ENCODE data around the gene GMDS. TPM values are rescaled to one million over a fixed set of nuclear protein-coding genes. Genes with fewer than 3 reads are reported as not detected.

Gene GMDS
- total RNA-seq, 4 donors from 2014 or later, result 8.7 to 23.1 (median 18.4) TPM

- intact Hi-C loops (cut with DNase I; ENCODE audit: low total_unique reads), result no loop called here
- TF ChIP-seq CTCF (IDR thresholded peaks at IDR 0.05), result no peak
- TF ChIP-seq POLR2A (IDR thresholded peaks at IDR 0.05), result no peak
- no peak for DNase-seq (ENCODE audit: low spot score in 2 of 2)
- WGBS, 2 donors, result 87% methylated on average over 4 of the region's 4 CpGs
- H3K4me3 ChIP-seq (ENCODE audit: low read depth, poor library complexity, severe bottlenecking), result no peak overlapping the region
Measured at GRCh38 chr6:2186516-2186915, 58.9 kb downstream of the GMDS start.

DNA sequence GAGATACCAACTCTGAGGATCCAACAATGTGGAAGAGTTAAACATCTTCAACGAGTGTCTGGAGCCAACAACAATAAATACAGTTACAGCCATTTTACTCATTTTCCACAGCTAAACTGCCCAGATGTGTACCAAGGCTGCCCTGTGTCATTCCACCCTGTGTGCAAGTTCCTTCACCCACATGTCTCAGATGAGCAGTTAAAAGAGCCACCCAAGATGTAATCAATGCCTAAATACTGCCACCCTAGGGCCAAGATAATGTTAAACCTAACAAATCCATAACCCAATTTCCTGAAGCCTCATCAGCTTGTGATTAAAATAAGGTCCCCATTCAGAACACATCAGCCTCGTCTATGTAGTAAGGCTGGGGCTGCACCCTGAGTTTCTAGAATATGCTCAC is 59.9 kb downstream of the GMDS start:
- 78% methylated on average over 2 of the region's 2 CpGs for WGBS, 2 donors
- TF ChIP-seq POLR2A (IDR thresholded peaks at IDR 0.05) (no peak), CTCF (IDR thresholded peaks at IDR 0.05) (no peak)
- DNase-seq (ENCODE audit: low spot score in 2 of 2), result no peak
- H3K4me3 ChIP-seq (ENCODE audit: low read depth, poor library complexity, severe bottlenecking), result no peak overlapping the region
- intact Hi-C loops (cut with DNase I; ENCODE audit: low total_unique reads), result no loop called here

DNA sequence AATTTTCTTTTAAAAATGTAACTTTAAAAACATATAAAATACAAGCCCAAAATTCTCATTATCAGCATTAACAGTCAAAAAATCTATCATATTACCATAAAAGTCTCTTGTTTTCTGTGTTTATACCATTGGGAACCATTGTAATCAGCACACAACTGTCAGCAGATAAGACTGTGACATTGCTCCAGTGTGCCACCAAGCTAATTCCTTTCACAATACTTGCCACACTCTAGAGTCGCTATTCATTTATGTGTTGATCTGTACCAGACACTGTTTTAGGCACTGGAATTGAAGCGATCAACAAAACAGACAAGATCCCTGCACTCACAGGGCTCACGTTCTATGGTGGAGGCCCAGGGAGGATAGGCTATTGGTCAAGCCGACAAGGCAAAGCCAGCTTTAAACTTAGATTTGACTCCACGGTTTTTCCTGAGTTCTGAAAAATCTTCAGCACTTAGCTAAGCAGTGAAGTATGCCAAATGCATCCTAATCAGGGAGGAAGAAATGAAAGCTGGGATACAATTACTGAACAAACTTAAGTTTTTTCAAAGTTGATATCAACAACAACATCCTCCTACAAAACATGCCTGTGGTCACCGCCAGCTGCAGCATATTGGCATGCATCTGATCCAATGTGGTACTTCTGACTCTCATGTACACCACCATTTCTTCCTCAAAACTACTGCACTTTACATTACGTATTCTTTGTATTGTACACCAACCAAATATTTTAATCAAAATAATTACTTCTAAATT is 60.5 kb downstream of the GMDS start:
- TF ChIP-seq CTCF (IDR thresholded peaks at IDR 0.05) (no peak), POLR2A (IDR thresholded peaks at IDR 0.05) (no peak)
- 96 to 97% methylated on average over 7 of the region's 7 CpGs for WGBS, 2 donors
- intact Hi-C loops (cut with DNase I; ENCODE audit: low total_unique reads), result no loop called here
- no peak overlapping the region for H3K4me3 ChIP-seq (ENCODE audit: low read depth, poor library complexity, severe bottlenecking)
- DNase-seq (ENCODE audit: low spot score in 2 of 2), result no peak

GRCh38 chr6:2183752-2184151 is 61.7 kb downstream of the GMDS start:
- DNase-seq (ENCODE audit: low spot score in 2 of 2), result no peak
- WGBS, 2 donors, result 100% methylated on average over 1 of the region's 1 CpG
- H3K4me3 ChIP-seq (ENCODE audit: low read depth, poor library complexity, severe bottlenecking), result no peak overlapping the region
- intact Hi-C loops (cut with DNase I; ENCODE audit: low total_unique reads), result no loop called here
- no peak for TF ChIP-seq CTCF (IDR thresholded peaks at IDR 0.05)
- TF ChIP-seq POLR2A (IDR thresholded peaks at IDR 0.05), result no peak

GRCh38 chr6:2183246-2183645 is 62.2 kb downstream of the GMDS start:
- no peak for DNase-seq (ENCODE audit: low spot score in 2 of 2)
- H3K4me3 ChIP-seq (ENCODE audit: low read depth, poor library complexity, severe bottlenecking), result no peak overlapping the region
- intact Hi-C loops (cut with DNase I; ENCODE audit: low total_unique reads), result no loop called here
- TF ChIP-seq CTCF (IDR thresholded peaks at IDR 0.05), result no peak
- TF ChIP-seq POLR2A (IDR thresholded peaks at IDR 0.05), result no peak

DNA sequence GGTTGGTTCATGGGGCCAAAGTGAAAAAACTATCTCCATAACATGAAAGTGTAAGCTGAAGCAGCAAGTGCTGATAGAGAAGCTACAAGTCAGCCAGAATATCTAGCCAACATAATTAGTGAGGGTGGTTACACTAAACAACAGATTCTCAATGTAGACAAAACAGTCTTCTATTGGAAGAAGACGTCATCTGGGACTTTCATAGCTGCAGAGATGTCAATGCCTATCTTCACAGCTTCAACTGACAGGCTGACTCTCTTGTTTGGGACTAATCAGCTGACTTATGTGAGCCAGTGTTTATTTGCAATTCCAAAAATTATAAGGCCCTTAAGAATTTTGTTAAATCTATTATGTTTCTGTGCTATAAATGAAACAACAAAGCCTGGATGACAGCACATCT is 63.2 kb downstream of the GMDS start:
- intact Hi-C loops (cut with DNase I; ENCODE audit: low total_unique reads), result no loop called here
- DNase-seq (ENCODE audit: low spot score in 2 of 2), result no peak
- TF ChIP-seq POLR2A (IDR thresholded peaks at IDR 0.05), result no peak
- no peak for TF ChIP-seq CTCF (IDR thresholded peaks at IDR 0.05)
- no peak overlapping the region for H3K4me3 ChIP-seq (ENCODE audit: low read depth, poor library complexity, severe bottlenecking)
- WGBS, 2 donors, result 65 to 81% methylated on average over 1 of the region's 1 CpG
